H1 (cell line): ENCODE data around the gene EN1. TPM values are rescaled to one million over a fixed set of nuclear protein-coding genes. Genes with fewer than 3 reads are reported as not detected.
A peak's percentile ranks its signal among the peaks of the same experiment; 100 is the strongest.

ENCODE experiments used
- CTCF ChIA-PET: fragments of 300-600 bp; sonication (Branson Sonifier 250); formaldehyde crosslinking; loops from one replicate; lab custom pipeline; 2021; ENCODE audit not compliant: partially characterized antibody; lab: Charles Lee
- POLR2A ChIA-PET: fragments of 300-600 bp; sonication (Branson Sonifier 250); formaldehyde crosslinking; loops from one replicate; lab custom pipeline; 2021; ENCODE audit warnings: inconsistent platforms; ENCODE audit not compliant: partially characterized antibody; lab: Charles Lee
- DNase-seq, 2 experiments: peaks; one replicate each; pipeline versions ENCODE4 v3.0.0 to v3.0.0-alpha.2; 2010 to 2022; ENCODE audit warnings: low spot score in 2 of 2, low read depth in 1 of 2, mixed read lengths in 1 of 2
- FAIRE-seq: peaks from 2 replicates; lab custom pipeline; 2011; peaks lifted over from hg19 to GRCh38; lab: Jason Lieb, UNC
- H2AFZ ChIP-seq: 2 replicates; pipeline ENCODE4 v1.8.1; 2012; ENCODE audit warnings: low read length, inconsistent platforms
- H2AK5ac ChIP-seq: 2 replicates; pipeline ENCODE4 v1.6.1; 2013; ENCODE audit warnings: low read depth, low read length
- H2BK120ac ChIP-seq: replicated peaks from 2 replicates; pipeline ENCODE3; 2013; ENCODE audit warnings: low read depth, low read length, inconsistent platforms
- H2BK12ac ChIP-seq: 2 replicates; pipeline ENCODE4 v1.6.1; 2013; ENCODE audit warnings: low read depth, low read length
- H2BK15ac ChIP-seq: 2 replicates; pipeline ENCODE4 v1.6.1; 2013; ENCODE audit warnings: low read length
- H2BK20ac ChIP-seq: 2 replicates; pipeline ENCODE4 v1.6.1; 2013; ENCODE audit warnings: low read length
- H2BK5ac ChIP-seq: 2 replicates; pipeline ENCODE4 v1.6.1; 2013; ENCODE audit warnings: low read depth, low read length
- H3K14ac ChIP-seq: 2 replicates; pipeline ENCODE4 v1.6.1; 2013; ENCODE audit warnings: inconsistent platforms; ENCODE audit not compliant: insufficient read length
- H3K18ac ChIP-seq: 2 replicates; pipeline ENCODE4 v1.6.1; 2013; ENCODE audit warnings: low read length; ENCODE audit errors: extremely low read depth
- H3K23ac ChIP-seq: 2 replicates; pipeline ENCODE4 v1.6.1; 2013; ENCODE audit warnings: inconsistent platforms; ENCODE audit not compliant: insufficient read length
- H3K23me2 ChIP-seq: 2 replicates; pipeline ENCODE4 v1.6.1; 2013; ENCODE audit warnings: low read depth, low read length
- H3K27ac ChIP-seq: 2 replicates; pipeline ENCODE4 v1.6.1; 2011; ENCODE audit warnings: low read depth, low read length, inconsistent platforms
- H3K27me3 ChIP-seq, 4 experiments: replicated peaks in 1 of 4; 1 replicate in 1 of 4; 2 replicates in 3 of 4; pipeline versions ENCODE4 v1.6.1 to v1.8.1; 2011 to 2013; ENCODE audit warnings: low read length in 3 of 4, mild to moderate bottlenecking in 3 of 4, inconsistent platforms in 2 of 4, mixed read lengths in 2 of 4, moderate library complexity in 1 of 4; ENCODE audit not compliant: control insufficient read depth in 3 of 4, insufficient read depth in 3 of 4; ENCODE audit errors: extremely low read depth in 1 of 4
- H3K36me3 ChIP-seq, 4 experiments: 2 replicates each; pipeline versions ENCODE4 v1.6.1 to v1.8.1; 2011 to 2013; ENCODE audit warnings: mild to moderate bottlenecking in 4 of 4, low read length in 3 of 4, moderate library complexity in 2 of 4, control low read depth in 1 of 4, inconsistent platforms in 1 of 4; ENCODE audit not compliant: insufficient read depth in 4 of 4, control insufficient read depth in 2 of 4
- H3K4ac ChIP-seq: replicated peaks from 2 replicates; pipeline ENCODE3; 2013; ENCODE audit warnings: low read length, low read depth, mixed read lengths, inconsistent platforms; ENCODE audit not compliant: insufficient read length
- H3K4me1 ChIP-seq, 4 experiments: replicated peaks in 1 of 4; 1 replicate in 1 of 4; 2 replicates in 3 of 4; pipeline versions ENCODE4 v1.6.1 to v1.8.1; 2011 to 2013; ENCODE audit warnings: low read length in 3 of 4, inconsistent platforms in 2 of 4, mixed read lengths in 1 of 4; ENCODE audit not compliant: insufficient read depth in 4 of 4, control insufficient read depth in 3 of 4
- H3K4me2 ChIP-seq, 2 experiments: 2 replicates each; pipeline versions ENCODE4 v1.6.1 to v1.8.1; 2011 to 2013; ENCODE audit warnings: low read depth in 2 of 2, low read length in 2 of 2, control low read depth in 1 of 2, inconsistent platforms in 1 of 2, mild to moderate bottlenecking in 1 of 2; ENCODE audit not compliant: insufficient read depth in 1 of 2
- H3K4me3 ChIP-seq, 4 experiments: fragments of 200-600, 300-600 bp in 1 of 4; sonication (generic), shearing (Covaris generic), sonication (Bioruptor Twin) in 1 of 4; 2 replicates each; pipeline versions ENCODE4 v1.5.1 to v1.8.1; 2011 to 2016; ENCODE audit warnings: low read length in 4 of 4, low read depth in 3 of 4, control low read depth in 2 of 4, inconsistent platforms in 2 of 4, mild to moderate bottlenecking in 2 of 4, mixed read lengths in 1 of 4, moderate library complexity in 1 of 4; ENCODE audit not compliant: insufficient read depth in 2 of 4; ENCODE audit errors: extremely low read depth in 1 of 4
- H3K56ac ChIP-seq: replicated peaks from 2 replicates; pipeline ENCODE3; 2013; ENCODE audit warnings: low read depth, mild to moderate bottlenecking, mixed read lengths, low read length, inconsistent platforms; ENCODE audit not compliant: insufficient read length
- H3K79me1 ChIP-seq: 2 replicates; pipeline ENCODE4 v1.6.1; 2013; ENCODE audit warnings: low read depth, low read length, control low read depth
- H3K79me2 ChIP-seq, 2 experiments: 2 replicates each; pipeline versions ENCODE4 v1.6.1 to v1.8.1; 2012 to 2013; ENCODE audit warnings: low read length in 2 of 2, mild to moderate bottlenecking in 2 of 2, inconsistent platforms in 1 of 2; ENCODE audit not compliant: insufficient read depth in 2 of 2, control insufficient read depth in 1 of 2
- H3K9ac ChIP-seq, 4 experiments: replicated peaks in 1 of 4; 1 replicate in 1 of 4; 2 replicates in 3 of 4; pipeline versions ENCODE4 v1.6.1 to v1.8.1; 2011 to 2013; ENCODE audit warnings: low read depth in 3 of 4, low read length in 3 of 4, control low read depth in 2 of 4, mild to moderate bottlenecking in 2 of 4, moderate library complexity in 2 of 4, inconsistent platforms in 1 of 4; ENCODE audit errors: extremely low read depth in 1 of 4
- H3K9me3 ChIP-seq, 2 experiments: 2 replicates each; pipeline versions ENCODE4 v1.6.1 to v1.8.1; 2012 to 2013; ENCODE audit warnings: mild to moderate bottlenecking in 2 of 2, moderate library complexity in 2 of 2, control low read depth in 1 of 2, inconsistent platforms in 1 of 2, low read depth in 1 of 2, low read length in 1 of 2, mixed read lengths in 1 of 2; ENCODE audit not compliant: insufficient read depth in 2 of 2
- H4K20me1 ChIP-seq, 2 experiments: replicated peaks in 1 of 2; 2 replicates each; pipeline versions ENCODE3 to v1.8.1; 2011 to 2013; ENCODE audit warnings: inconsistent platforms in 2 of 2, low read length in 2 of 2, mild to moderate bottlenecking in 1 of 2; ENCODE audit not compliant: insufficient read depth in 2 of 2, control insufficient read depth in 1 of 2
- H4K5ac ChIP-seq: 2 replicates; pipeline ENCODE4 v1.6.1; 2013; ENCODE audit warnings: low read length, low read depth, mixed read lengths, inconsistent platforms; ENCODE audit not compliant: insufficient read length
- H4K8ac ChIP-seq: 2 replicates; pipeline ENCODE4 v1.8.0; 2013; ENCODE audit warnings: mild to moderate bottlenecking, moderate library complexity, low read length, inconsistent platforms; ENCODE audit not compliant: insufficient read depth; ENCODE audit errors: extremely low read depth
- H4K91ac ChIP-seq: replicated peaks from 2 replicates; pipeline ENCODE3; 2013; ENCODE audit warnings: low read length, mixed read lengths, inconsistent platforms; ENCODE audit not compliant: insufficient read length
- ASH2L ChIP-seq: fragments of 200-600, 300-600 bp; sonication (generic); IDR thresholded peaks from one replicate; pipeline ENCODE4 v1.7.1; 2017; ENCODE audit warnings: low read length
- BCL11A ChIP-seq, 2 experiments: IDR thresholded peaks; one replicate each; pipeline ENCODE4 v1.6.1; 2011; ENCODE audit warnings: low read depth in 2 of 2, low read length in 2 of 2, mild to moderate bottlenecking in 2 of 2
- CBX8 ChIP-seq: fragments of 300-800, 300-1000 bp; sonication (generic); IDR thresholded peaks from 2 replicates; pipeline ENCODE4 v1.7.1; 2016; ENCODE audit warnings: low read depth, low read length, borderline replicate concordance
- CHD2 ChIP-seq: IDR thresholded peaks from 2 replicates; pipeline ENCODE4 v1.6.1; 2012; ENCODE audit warnings: low read length, improper control_type of control experiment
- EZH2 ChIP-seq: fragments of 200-600 bp; sonication (generic); IDR thresholded peaks from 2 replicates; pipeline ENCODE4 v1.7.1; 2012; ENCODE audit warnings: low read depth, mild to moderate bottlenecking, moderate library complexity, low read length, inconsistent platforms; ENCODE audit not compliant: severe bottlenecking
- MAFK ChIP-seq: IDR thresholded peaks from 2 replicates; pipeline ENCODE4 v1.6.1; 2012; ENCODE audit warnings: low read depth, mild to moderate bottlenecking, improper control_type of control experiment, low read length
- POLR2AphosphoS5 ChIP-seq: IDR thresholded peaks from 2 replicates; pipeline ENCODE4 v1.6.1; 2011; ENCODE audit warnings: low read depth, low read length
- RAD21 ChIP-seq, 2 experiments: IDR thresholded peaks in 1 of 2; conservative IDR thresholded peaks in 1 of 2; 2 replicates each; pipeline ENCODE4 v1.6.1; 2011; ENCODE audit warnings: low read depth in 2 of 2, low read length in 2 of 2, improper control_type of control experiment in 1 of 2, inconsistent platforms in 1 of 2, mild to moderate bottlenecking in 1 of 2, moderate library complexity in 1 of 2
- RNF2 ChIP-seq: fragments of 200-900, 300-1000 bp; sonication (generic); IDR thresholded peaks from 2 replicates; pipeline ENCODE4 v1.7.1; 2016; ENCODE audit warnings: borderline replicate concordance, low read depth, mild to moderate bottlenecking, antibody characterized with exemption, low read length; ENCODE audit not compliant: poor library complexity, severe bottlenecking; ENCODE audit errors: missing control alignments
- SUZ12 ChIP-seq: fragments of 200-600 bp; sonication (generic); IDR thresholded peaks from 2 replicates; pipeline ENCODE4 v1.6.1; 2012; ENCODE audit warnings: mild to moderate bottlenecking, inconsistent platforms, low read length, moderate library complexity, mixed read lengths
- TAF1 ChIP-seq: IDR thresholded peaks from 2 replicates; pipeline ENCODE4 v1.6.1; 2011; ENCODE audit warnings: mild to moderate bottlenecking, low read depth, low read length
- WGBS, 2 experiments: shearing (Covaris generic) in 1 of 2; methylation state at CpG; one replicate each; pipeline versions ENCODE4 v1.1.6 to v1.1.7; 2013 to 2015; ENCODE audit warnings: low lambda C conversion rate in 2 of 2, mixed read lengths in 2 of 2, inconsistent platforms in 1 of 2, low coverage in 1 of 2, missing lambda C conversion rate in 1 of 2; ENCODE audit not compliant: insufficient replicate concordance in 2 of 2, insufficient coverage in 1 of 2, insufficient read length in 1 of 2; ENCODE audit errors: extremely low coverage in 1 of 2, missing lambda C conversion rate in 1 of 2; 5-methylcytosine and 5-hydroxymethylcytosine counted together
- polyA plus RNA-seq, 7 experiments: library from polyadenylated mRNA; depleted of rRNA in 3 of 7; stranded (reverse) in 5 of 7; unstranded in 2 of 7; fragments of >200 nt in 5 of 7; fragments of 200-250 nt in 2 of 7; gene quantifications; 1 replicate in 5 of 7; 2 replicates in 1 of 7; 4 replicates in 1 of 7; pipeline versions ENCODE4 v1.2.1 to v1.2.3, GENCODE V29; 2011 to 2013; ENCODE audit warnings: missing spikeins in 2 of 7, mixed read lengths in 2 of 7
- total RNA-seq: library from RNA; stranded (reverse); fragmentation: NEBNext Ultra II Directional; extraction: Animal tissue kit (Norgen Biotek cat#: 25700); gene quantifications from 2 replicates; pipeline ENCODE4 v1.2.1, GENCODE V29; 2021

The EN1 gene
- total and polyA plus RNA-seq, 2 of the 8 experiments (the other 6 are each of a cell fraction or from before 2014, with no cell fraction given), result not detected

DNA sequence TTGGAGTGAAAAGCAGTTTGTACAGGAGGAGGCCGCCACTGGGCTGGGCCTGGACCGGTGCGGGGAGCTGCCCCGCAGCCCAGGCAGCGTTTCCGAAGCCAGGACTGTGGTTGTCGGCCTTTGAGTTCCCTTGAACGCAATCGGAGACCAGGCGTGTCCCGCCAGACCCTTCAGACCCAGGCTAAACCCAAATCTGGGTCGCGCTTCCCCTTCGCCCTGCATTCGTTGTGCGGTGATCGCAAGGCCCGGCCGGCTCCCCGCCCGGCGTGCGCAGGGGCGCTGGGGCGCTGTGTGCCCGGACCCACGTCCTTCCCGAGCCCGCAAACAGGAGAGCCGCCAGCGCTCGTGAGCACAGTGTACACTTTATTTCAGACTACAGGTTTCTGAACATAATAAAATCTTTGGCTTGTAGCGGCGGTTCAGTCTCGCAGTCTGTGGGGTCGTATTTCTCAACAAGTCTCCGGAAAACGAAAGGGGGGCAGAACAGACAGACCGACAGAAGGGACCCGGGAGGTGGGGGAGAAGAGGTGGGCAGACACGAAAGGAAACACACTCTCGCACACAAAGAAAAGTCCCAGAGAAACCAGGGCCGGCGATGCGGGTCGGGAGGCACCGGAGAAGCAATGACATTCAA is 5.5 kb downstream of the EN1 start:
- Histone ChIP-seq H2BK15ac (0 out of 2 replicates have a peak overlapping the region, but pooled peaks have one; percentile 61), H3K4me2 (peak overlapping the region; percentile 49 to 90), H3K27me3 (peaks cover 98 to 100% (median 99%) of the 10 kb centered on the region in 4 experiments), H3K4me1 (peaks cover 5 to 38% (median 28%) of the 10 kb centered on the region in 4 experiments), H2BK12ac (peak overlapping the region; percentile 33; the same call in 1 of the 2 replicates), H4K5ac (no peak overlapping the region), H3K56ac (no peak overlapping the region), H3K79me2 (no peaks in the 10 kb centered on the region), H3K18ac (peak overlapping the region; percentile 25; the same call in 1 of the 2 replicates), H4K20me1 (peaks cover 21 to 23% of the 10 kb centered on the region in 2 experiments), H3K79me1 (no peaks in the 10 kb centered on the region), H2AFZ (no peak overlapping the region), H3K9me3 (no peaks in the 10 kb centered on the region; a peak in 1 of 4 replicates), H4K91ac (no peak overlapping the region), H3K9ac (no peak overlapping the region), H3K4me3 (peak overlapping the region in 1 of 4 experiments; percentile 45; a peak in 2 of 8 replicates), H4K8ac (peak overlapping the region; percentile 74), H3K14ac (no peak overlapping the region), H3K23ac (no peak overlapping the region), H2AK5ac (no peak overlapping the region), H2BK120ac (no peak overlapping the region), H3K27ac (no peak overlapping the region), H3K4ac (no peak overlapping the region), H2BK5ac (no peak overlapping the region), H2BK20ac (peak overlapping the region; percentile 90; the same call in 1 of the 2 replicates), H3K36me3 (peaks cover 0 to 10% (median 0%) of the 10 kb centered on the region in 4 experiments; a peak in 1 of 8 replicates), H3K23me2 (peaks cover 11% of the 10 kb centered on the region)
- CTCF ChIA-PET, result interaction anchor here (0.5 to 8.6 kb wide), 4 partner anchors 9 to 16 kb away, joined by 3 to 84 read pairs (median 3); no protein-coding TSS in a partner anchor
- 3% methylated on average over 46 of the region's 47 CpGs; no CpG with 5 or more reads in 1 of the 2 experiments for WGBS, 2 experiments
- FAIRE-seq (no peak), DNase-seq (no peak)
- POLR2A ChIA-PET, result interaction anchor here (2.1 kb wide), 2 partner anchors 12 to 16 kb away, joined by 5 to 7 read pairs; no protein-coding TSS in a partner anchor
- TF ChIP-seq CBX8, result peak; percentile 99
- TF ChIP-seq ASH2L, result no peak
- TF ChIP-seq SUZ12, result peak; percentile 97
- TF ChIP-seq TAF1, result no peak
- TF ChIP-seq BCL11A (IDR thresholded peaks at IDR 0.05; ENCODE audit: low read depth in 2 of 2, low read length in 2 of 2), result no peak
- TF ChIP-seq RNF2, result peak; percentile 100
- TF ChIP-seq RAD21 (IDR thresholded peaks at IDR 0.05 in 1 of 2, conservative IDR thresholded peaks at IDR 0.05 in 1 of 2; ENCODE audit: low read depth in 2 of 2, low read length in 2 of 2), result no peak
- no peak for TF ChIP-seq CHD2
- TF ChIP-seq POLR2AphosphoS5, result no peak
- no peak for TF ChIP-seq MAFK
- TF ChIP-seq EZH2, result peak; percentile 98
